Thoracic aorta (tissue), 2 donors: Measurements from ENCODE around the gene ADAMTSL3. TPM values are rescaled to one million over a fixed set of nuclear protein-coding genes. Genes with fewer than 3 reads are reported as not detected.
"Not testable (repeated sequence)": the region's sequence is repeated elsewhere in the genome, so short reads cannot be mapped to it uniquely, and the experiment has no call there.

Source experiments
- ATAC-seq: fragments of 150-250 bp; one replicate; pipeline ENCODE4 v1.8.0; 2017; ENCODE audit warnings: low read depth; ENCODE audit not compliant: insufficient number of reproducible peaks, low FRiP score
- DNase-seq: peaks from one replicate; pipeline ENCODE4 v3.0.0-alpha.2; 2020; ENCODE audit warnings: low spot score
- H3K27ac ChIP-seq, 2 donors: fragments of 200-600 bp; sonication (generic); 1 replicate in 1 of 2; 2 replicates in 1 of 2; pipeline ENCODE4 v1.5.1; 2016; ENCODE audit warnings: mild to moderate bottlenecking in 2 of 2, moderate library complexity in 2 of 2
- H3K27me3 ChIP-seq: fragments of 200-600 bp; sonication (generic); replicated peaks from 2 replicates; pipeline ENCODE4 v1.6.0; 2016; ENCODE audit warnings: mild to moderate bottlenecking; ENCODE audit not compliant: insufficient read depth
- H3K36me3 ChIP-seq: fragments of 200-600 bp; sonication (generic); one replicate; pipeline ENCODE4 v1.5.1; 2016
- H3K4me1 ChIP-seq, 2 donors: fragments of 200-600 bp; sonication (generic); 1 replicate in 1 of 2; 2 replicates in 1 of 2; pipeline versions ENCODE4 v1.5.1 to v1.6.0; 2016; ENCODE audit warnings: low read depth in 2 of 2, mild to moderate bottlenecking in 1 of 2; ENCODE audit not compliant: control insufficient read depth in 1 of 2
- H3K4me3 ChIP-seq: fragments of 200-600 bp; sonication (generic); 2 replicates; pipeline ENCODE4 v1.5.1; 2016; ENCODE audit warnings: mild to moderate bottlenecking
- H3K9me3 ChIP-seq: fragments of 200-600 bp; sonication (generic); 2 replicates; pipeline ENCODE4 v1.5.1; 2016
- CTCF ChIP-seq: fragments of 200-600 bp; sonication (generic); IDR thresholded peaks from one replicate; pipeline ENCODE4 v1.5.1; 2019; ENCODE audit warnings: antibody characterized with exemption
- total RNA-seq, 2 donors: library from RNA; depleted of rRNA; stranded (reverse); fragments of >200 nt; gene quantifications; one replicate each; pipeline versions ENCODE4 v1.1.0 to v1.2.3, GENCODE V29; 2016

Gene ADAMTSL3
- total RNA-seq, 2 donors from 2014 or later: 41.4 to 45.4 TPM

GRCh38 chr15:83699028-83699427, 45.1 kb downstream of the ADAMTSL3 start:
- DNase-seq: no peak
- TF ChIP-seq CTCF: no peak
- peaks cover 24 to 48% of the 10 kb centered on the region in 2 donors for H3K4me1 ChIP-seq
- no peak overlapping the region for H3K4me3 ChIP-seq
- H3K9me3 ChIP-seq: no peaks in the 10 kb centered on the region
- no peak for ATAC-seq
- H3K27ac ChIP-seq: no peak overlapping the region
- H3K27me3 ChIP-seq: no peaks in the 10 kb centered on the region
- no peaks in the 10 kb centered on the region for H3K36me3 ChIP-seq

DNA sequence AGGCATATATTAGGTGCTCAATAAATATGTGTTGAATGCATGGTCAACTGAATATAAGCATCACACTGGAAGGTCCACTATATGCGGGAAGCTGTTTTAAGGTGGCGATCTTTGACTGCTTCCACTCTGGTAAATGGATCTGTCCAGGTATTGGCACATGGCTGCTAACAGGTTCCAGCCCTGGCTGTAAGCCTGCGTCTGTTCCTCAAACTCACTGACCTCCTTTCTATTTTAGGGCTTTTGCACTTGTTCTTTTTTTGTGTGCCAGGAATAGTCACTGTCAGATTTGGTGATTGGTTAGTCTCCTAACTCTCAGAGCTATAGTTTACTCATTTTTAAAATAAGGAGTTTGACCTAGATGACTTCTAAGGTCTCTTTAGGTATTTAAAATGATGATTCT, 46.2 kb downstream of the ADAMTSL3 start:
- Histone ChIP-seq H3K27me3 (no peaks in the 10 kb centered on the region), H3K4me3 (no peak overlapping the region), H3K27ac (no peak overlapping the region), H3K9me3 (no peaks in the 10 kb centered on the region), H3K4me1 (peaks cover 14 to 40% of the 10 kb centered on the region in 2 donors), H3K36me3 (no peaks in the 10 kb centered on the region)
- DNase-seq (no peak), ATAC-seq (no peak)
- TF ChIP-seq CTCF: no peak

- H3K36me3 ChIP-seq, H3K27ac ChIP-seq, DNase-seq, H3K4me3 ChIP-seq, H3K27me3 ChIP-seq, ATAC-seq, H3K9me3 ChIP-seq: not testable (repeated sequence)
- H3K4me1 ChIP-seq: peaks cover 8 to 40% of the 10 kb centered on the region in 2 donors
These were observed 48.4 kb downstream of the ADAMTSL3 start for GRCh38 chr15:83702314-83702713.

DNA sequence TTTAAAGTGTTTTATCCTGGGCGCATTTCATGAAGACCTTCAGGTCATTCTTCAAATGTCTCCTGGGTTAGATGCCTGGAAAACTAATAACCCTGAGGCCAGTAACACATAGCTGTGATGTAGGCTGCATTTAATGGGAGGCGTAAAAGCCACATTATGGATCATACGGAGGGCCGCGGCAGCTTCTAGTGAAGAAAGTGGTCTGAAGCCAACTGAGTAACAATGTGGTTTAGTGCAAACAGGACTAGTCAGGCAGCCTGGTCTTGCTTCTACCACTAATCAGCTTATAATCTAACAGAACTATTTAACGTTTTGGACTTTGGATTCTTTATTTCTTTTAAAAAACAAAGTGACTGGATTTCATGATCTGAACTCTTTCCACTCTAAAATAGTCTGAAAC, 54.4 kb downstream of the ADAMTSL3 start:
- Histone ChIP-seq H3K4me3 (no peak overlapping the region), H3K4me1 (peaks cover 29 to 84% of the 10 kb centered on the region in 2 donors), H3K27ac (no peak overlapping the region), H3K27me3 (no peaks in the 10 kb centered on the region), H3K36me3 (no peaks in the 10 kb centered on the region), H3K9me3 (no peaks in the 10 kb centered on the region)
- DNase-seq (no peak), ATAC-seq (no peak)
- TF ChIP-seq CTCF: no peak

DNA sequence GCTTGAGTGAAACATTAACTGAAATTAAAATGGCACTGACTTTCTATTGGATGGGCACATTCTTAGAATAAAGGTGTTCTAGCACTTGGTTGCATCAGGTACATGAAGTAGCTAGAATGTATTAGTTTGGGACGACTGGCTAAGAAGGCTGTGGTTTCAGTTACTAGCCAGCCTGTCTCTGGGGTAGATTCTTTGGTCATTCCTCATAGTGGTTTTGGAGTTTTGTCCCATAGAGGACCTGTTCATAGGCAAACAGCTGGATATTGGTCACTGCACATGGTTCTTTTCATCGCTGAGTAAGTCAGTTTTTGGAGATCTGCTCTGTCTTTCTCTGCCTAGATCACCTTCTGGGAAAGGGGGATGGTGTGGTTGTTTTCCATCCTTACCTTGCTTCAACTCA, 55.3 kb downstream of the ADAMTSL3 start:
- Histone ChIP-seq H3K4me1 (peaks cover 31 to 89% of the 10 kb centered on the region in 2 donors), H3K9me3 (no peaks in the 10 kb centered on the region), H3K36me3 (no peaks in the 10 kb centered on the region), H3K4me3 (no peak overlapping the region), H3K27me3 (no peaks in the 10 kb centered on the region), H3K27ac (no peak overlapping the region)
- DNase-seq (no peak), ATAC-seq (no peak)
- no peak for TF ChIP-seq CTCF

DNA sequence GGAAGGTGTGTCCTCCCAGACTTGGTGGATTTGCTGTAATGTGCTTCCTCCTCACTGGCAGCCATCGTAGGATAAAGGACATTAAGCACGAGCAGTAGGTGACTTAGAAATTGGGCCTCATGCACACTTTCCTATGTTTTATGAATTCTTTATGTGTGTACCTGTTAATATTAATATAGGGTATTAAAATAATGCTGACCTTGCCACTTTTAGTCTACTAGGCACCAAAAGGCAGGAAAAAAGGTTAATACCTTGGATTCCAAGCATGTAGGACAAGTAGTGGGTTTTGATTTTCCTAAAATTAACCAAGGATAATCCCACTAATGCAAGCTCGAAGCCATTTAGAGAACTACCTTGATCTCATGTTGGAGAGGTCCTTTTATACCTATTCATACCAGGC, 55.9 kb downstream of the ADAMTSL3 start:
- Histone ChIP-seq H3K27me3 (no peaks in the 10 kb centered on the region), H3K4me1 (peaks cover 32 to 91% of the 10 kb centered on the region in 2 donors), H3K27ac (no peak overlapping the region), H3K36me3 (no peaks in the 10 kb centered on the region), H3K4me3 (no peak overlapping the region), H3K9me3 (no peaks in the 10 kb centered on the region)
- DNase-seq: no peak
- no peak for TF ChIP-seq CTCF
- ATAC-seq: no peak
